Upper lobe of left lung (tissue), 6 donors: ENCODE measurements around the gene RASSF7. TPM values are rescaled to one million over a fixed set of nuclear protein-coding genes. Genes with fewer than 3 reads are reported as not detected.
A peak's percentile ranks its signal among the peaks of the same experiment; 100 is the strongest.

Source experiments
- ATAC-seq, 2 donors: fragments of 200-7000 bp; cut with Tn5 transposase; one replicate each; pipeline ENCODE4 v1.9.1; 2022; ENCODE audit warnings: mild to moderate bottlenecking in 2 of 2, moderate library complexity in 2 of 2; ENCODE audit not compliant: low FRiP score in 2 of 2
- DNase-seq, 2 donors: peaks; one replicate each; pipeline ENCODE4 v3.0.0-alpha.2; 2019 to 2020
- H3K27ac ChIP-seq, 4 donors: fragments of 200-600 bp; sonication (generic); one replicate each; pipeline ENCODE4 v1.5.1; 2016 to 2019
- H3K27me3 ChIP-seq, 4 donors: fragments of 200-600 bp; sonication (generic); one replicate each; pipeline ENCODE4 v1.5.1; 2017 to 2019
- H3K36me3 ChIP-seq, 4 donors: fragments of 200-600 bp; sonication (generic); one replicate each; pipeline ENCODE4 v1.5.1; 2016 to 2019
- H3K4me1 ChIP-seq, 4 donors: fragments of 200-600 bp; sonication (generic); one replicate each; pipeline ENCODE4 v1.5.1; 2018 to 2019
- H3K4me3 ChIP-seq, 4 donors: fragments of 200-600 bp; sonication (generic); one replicate each; pipeline ENCODE4 v1.5.1; 2017 to 2019; ENCODE audit warnings: mild to moderate bottlenecking in 2 of 4, moderate library complexity in 1 of 4
- H3K9me3 ChIP-seq, 4 donors: fragments of 200-600 bp; sonication (generic); one replicate each; pipeline ENCODE4 v1.5.1; 2018 to 2019
- CTCF ChIP-seq, 6 experiments: fragments of 450-650 bp in 4 of 6; fragments of 200-600 bp in 2 of 6; sonication (generic) in 2 of 6; IDR thresholded peaks; one replicate each; pipeline ENCODE4 v1.5.1; 2016 to 2019; ENCODE audit warnings: antibody characterized with exemption in 6 of 6
- EP300 ChIP-seq, 4 donors: sonication (generic); formaldehyde crosslinking; IDR thresholded peaks; one replicate each; pipeline ENCODE4 v1.5.1; 2017; ENCODE audit warnings: antibody characterized with exemption in 4 of 4, control low read depth in 2 of 4
- POLR2A ChIP-seq, 4 donors: fragments of 450-650 bp; IDR thresholded peaks; one replicate each; pipeline ENCODE4 v1.5.1; 2016 to 2017; ENCODE audit warnings: antibody characterized with exemption in 4 of 4, mild to moderate bottlenecking in 2 of 4
- POLR2AphosphoS5 ChIP-seq, 2 donors: sonication (generic); formaldehyde crosslinking; IDR thresholded peaks; one replicate each; pipeline ENCODE4 v1.5.1; 2017; ENCODE audit warnings: antibody characterized with exemption in 2 of 2
- WGBS, 2 donors: methylation state at CpG; one replicate each; pipeline ENCODE4 v1.1.5; 2017 to 2018; 5-methylcytosine and 5-hydroxymethylcytosine counted together
- total RNA-seq, 6 donors: library from RNA; depleted of rRNA in 4 of 6; stranded (reverse); fragments of >200 nt in 4 of 6; gene quantifications; one replicate each; pipeline versions ENCODE4 v1.1.0 to v1.2.1, GENCODE V29; 2016 to 2021
- donor health status: DM: no; HTN: no; CAD: no; lungs with moderate emphysema.
- donor health status: DM: no; HTN: yes; CAD: no; lungs with severe emphysema.

The RASSF7 gene
- total RNA-seq, 6 donors from 2014 or later = 80.2 to 222 (median 129) TPM

- 2 to 3% methylated on average over 21 of the region's 81 CpGs for WGBS, 2 donors
- peak in 1 of 2 donors; percentile 17 for ATAC-seq
- H3K27me3 ChIP-seq = no peaks in the 10 kb centered on the region
- H3K4me1 ChIP-seq = peaks cover 45 to 63% (median 51%) of the 10 kb centered on the region in 4 donors
- TF ChIP-seq EP300 (IDR thresholded peaks at IDR 0.05) (no peak), CTCF (IDR thresholded peaks at IDR 0.05) (peak in 1 of 6 experiments; percentile 15), POLR2AphosphoS5 (IDR thresholded peaks at IDR 0.05) (peak in 1 of 2 donors; percentile 18), POLR2A (IDR thresholded peaks at IDR 0.05) (peak in 2 of 4 donors; percentile 10 to 41)
- H3K9me3 ChIP-seq = no peaks in the 10 kb centered on the region
- DNase-seq = no peak
- H3K36me3 ChIP-seq = no peaks in the 10 kb centered on the region
- peak overlapping the region; percentile 52 to 68 (median 60) for H3K27ac ChIP-seq
- peak overlapping the region; percentile 71 to 96 (median 78) for H3K4me3 ChIP-seq
Measured at GRCh38 chr11:575313-575995, 14.7 kb downstream of the RASSF7 start.

GRCh38 chr11:575996-576768, 15.4 kb downstream of the RASSF7 start, which contains the start of gene PHRF1:
PHRF1 (plus strand) TSS chr11:576470; CDS start chr11:581513, 5,043 bp downstream.
- Histone ChIP-seq H3K27me3 (no peaks in the 10 kb centered on the region), H3K9me3 (no peaks in the 10 kb centered on the region), H3K4me1 (peaks cover 45 to 64% (median 52%) of the 10 kb centered on the region in 4 donors), H3K27ac (peak within 1 kb of the TSS; percentile 92 to 97 (median 94)), H3K36me3 (no peaks in the 10 kb centered on the region), H3K4me3 (peak within 1 kb of the TSS; percentile 78 to 96 (median 84))
- TF ChIP-seq CTCF (IDR thresholded peaks at IDR 0.05) = peak in 4 of 6 experiments; percentile 19 to 51 (median 26)
- peak; percentile 22 to 88 (median 70) for TF ChIP-seq POLR2A (IDR thresholded peaks at IDR 0.05)
- peak in 1 of 4 donors; percentile 10 for TF ChIP-seq EP300 (IDR thresholded peaks at IDR 0.05)
- peak; percentile 75 to 90 for TF ChIP-seq POLR2AphosphoS5 (IDR thresholded peaks at IDR 0.05)
- peak; percentile 96 to 98 for DNase-seq
- ATAC-seq = peak; percentile 95 to 97
- WGBS, 2 donors = 0 to 6% methylated on average over 6 to 37 of the region's 99 CpGs

GRCh38 chr11:576811-577610, 16.2 kb downstream of the RASSF7 start:
- no peaks in the 10 kb centered on the region for H3K27me3 ChIP-seq
- H3K4me3 ChIP-seq = peak overlapping the region; percentile 78 to 96 (median 84)
- TF ChIP-seq EP300 (IDR thresholded peaks at IDR 0.05) = no peak
- no peak for TF ChIP-seq POLR2A (IDR thresholded peaks at IDR 0.05)
- no peak for TF ChIP-seq CTCF (IDR thresholded peaks at IDR 0.05)
- TF ChIP-seq POLR2AphosphoS5 (IDR thresholded peaks at IDR 0.05) = no peak
- H3K36me3 ChIP-seq = peaks cover 0 to 4% (median 4%) of the 10 kb centered on the region in 4 donors
- H3K9me3 ChIP-seq = no peaks in the 10 kb centered on the region
- peaks cover 45 to 61% (median 54%) of the 10 kb centered on the region in 4 donors for H3K4me1 ChIP-seq
- peak overlapping the region; percentile 92 to 97 (median 94) for H3K27ac ChIP-seq
- DNase-seq (peak in 1 of 2 donors; percentile 86), ATAC-seq (no peak)
- 1 to 6% methylated on average over 15 to 25 of the region's 48 CpGs for WGBS, 2 donors

- H3K27me3 ChIP-seq = no peaks in the 10 kb centered on the region
- ATAC-seq (no peak), DNase-seq (peak in 1 of 2 donors; percentile 23)
- H3K36me3 ChIP-seq = peaks cover 3 to 10% (median 6%) of the 10 kb centered on the region in 4 donors
- WGBS, 2 donors = 54 to 93% methylated on average over 3 to 6 of the region's 6 CpGs
- no peaks in the 10 kb centered on the region for H3K9me3 ChIP-seq
- TF ChIP-seq POLR2AphosphoS5 (IDR thresholded peaks at IDR 0.05) (no peak), EP300 (IDR thresholded peaks at IDR 0.05) (no peak), POLR2A (IDR thresholded peaks at IDR 0.05) (no peak), CTCF (IDR thresholded peaks at IDR 0.05) (no peak)
- H3K4me1 ChIP-seq = peaks cover 45 to 61% (median 54%) of the 10 kb centered on the region in 4 donors
- H3K4me3 ChIP-seq = peak overlapping the region in 3 of 4 donors; percentile 80 to 96 (median 88)
- H3K27ac ChIP-seq = peak overlapping the region in 3 of 4 donors; percentile 92 to 97 (median 92)
Measured at GRCh38 chr11:577611-577894, 16.8 kb downstream of the RASSF7 start.
